AG09319 (cell line): ENCODE results near the gene CDKN2B-AS1.

Source experiments
- DNase-seq: peaks from one replicate; pipeline ENCODE4 v3.0.0-alpha.2; 2010; ENCODE audit warnings: low read depth; ENCODE audit errors: extremely low read depth
- TF ChIP-seq, protein P1 (sequence below): IDR thresholded peaks from 2 replicates; pipeline ENCODE4 v1.5.1; 2011; ENCODE audit warnings: low read depth, mild to moderate bottlenecking, inconsistent platforms, low read length, moderate library complexity

Gene CDKN2B-AS1

DNA sequence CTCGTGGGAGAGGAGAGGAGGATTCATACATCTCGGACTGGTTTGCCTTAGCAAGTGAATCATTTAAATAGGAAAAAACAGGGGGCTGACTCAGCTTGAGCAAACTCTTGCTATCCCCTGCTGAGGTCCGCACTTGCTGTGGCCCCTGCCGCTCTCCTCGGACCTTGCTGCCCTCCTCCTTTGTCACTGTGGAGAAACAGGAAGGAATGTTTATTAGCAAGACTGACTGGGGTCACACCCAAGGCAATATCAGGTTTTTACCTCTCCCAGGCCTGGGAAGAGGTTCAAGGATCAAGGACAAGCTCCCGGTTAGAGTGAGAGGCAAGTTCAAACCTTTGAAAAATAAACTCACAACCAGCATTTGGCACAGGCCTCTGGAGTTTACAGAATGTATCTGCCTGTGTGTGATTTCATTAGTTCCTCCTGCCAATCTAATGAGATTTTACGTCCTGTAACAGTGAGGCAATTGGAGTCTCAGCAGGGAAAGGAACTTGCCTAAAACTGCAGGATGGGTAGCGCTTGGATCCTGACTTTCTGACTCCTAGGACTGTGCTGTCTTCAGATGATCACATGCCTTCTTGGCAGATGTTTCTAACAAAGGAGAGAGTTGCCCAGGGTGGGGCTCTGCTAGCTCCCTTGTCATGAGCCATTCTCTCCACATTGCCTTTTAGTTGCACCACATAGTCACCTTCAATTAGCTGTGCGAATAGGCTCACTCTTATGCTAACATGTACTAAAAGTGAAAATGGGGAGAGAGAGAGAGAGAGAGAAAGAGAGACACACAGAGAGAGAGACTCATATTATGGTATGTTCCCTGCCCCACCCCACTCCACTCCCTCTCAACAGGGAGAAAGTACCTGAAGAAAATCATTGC, 123.2 kb downstream of the CDKN2B-AS1 start:
- no peak for DNase-seq
- TF ChIP-seq, protein P1, sequence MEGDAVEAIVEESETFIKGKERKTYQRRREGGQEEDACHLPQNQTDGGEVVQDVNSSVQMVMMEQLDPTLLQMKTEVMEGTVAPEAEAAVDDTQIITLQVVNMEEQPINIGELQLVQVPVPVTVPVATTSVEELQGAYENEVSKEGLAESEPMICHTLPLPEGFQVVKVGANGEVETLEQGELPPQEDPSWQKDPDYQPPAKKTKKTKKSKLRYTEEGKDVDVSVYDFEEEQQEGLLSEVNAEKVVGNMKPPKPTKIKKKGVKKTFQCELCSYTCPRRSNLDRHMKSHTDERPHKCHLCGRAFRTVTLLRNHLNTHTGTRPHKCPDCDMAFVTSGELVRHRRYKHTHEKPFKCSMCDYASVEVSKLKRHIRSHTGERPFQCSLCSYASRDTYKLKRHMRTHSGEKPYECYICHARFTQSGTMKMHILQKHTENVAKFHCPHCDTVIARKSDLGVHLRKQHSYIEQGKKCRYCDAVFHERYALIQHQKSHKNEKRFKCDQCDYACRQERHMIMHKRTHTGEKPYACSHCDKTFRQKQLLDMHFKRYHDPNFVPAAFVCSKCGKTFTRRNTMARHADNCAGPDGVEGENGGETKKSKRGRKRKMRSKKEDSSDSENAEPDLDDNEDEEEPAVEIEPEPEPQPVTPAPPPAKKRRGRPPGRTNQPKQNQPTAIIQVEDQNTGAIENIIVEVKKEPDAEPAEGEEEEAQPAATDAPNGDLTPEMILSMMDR = no peak

DNA sequence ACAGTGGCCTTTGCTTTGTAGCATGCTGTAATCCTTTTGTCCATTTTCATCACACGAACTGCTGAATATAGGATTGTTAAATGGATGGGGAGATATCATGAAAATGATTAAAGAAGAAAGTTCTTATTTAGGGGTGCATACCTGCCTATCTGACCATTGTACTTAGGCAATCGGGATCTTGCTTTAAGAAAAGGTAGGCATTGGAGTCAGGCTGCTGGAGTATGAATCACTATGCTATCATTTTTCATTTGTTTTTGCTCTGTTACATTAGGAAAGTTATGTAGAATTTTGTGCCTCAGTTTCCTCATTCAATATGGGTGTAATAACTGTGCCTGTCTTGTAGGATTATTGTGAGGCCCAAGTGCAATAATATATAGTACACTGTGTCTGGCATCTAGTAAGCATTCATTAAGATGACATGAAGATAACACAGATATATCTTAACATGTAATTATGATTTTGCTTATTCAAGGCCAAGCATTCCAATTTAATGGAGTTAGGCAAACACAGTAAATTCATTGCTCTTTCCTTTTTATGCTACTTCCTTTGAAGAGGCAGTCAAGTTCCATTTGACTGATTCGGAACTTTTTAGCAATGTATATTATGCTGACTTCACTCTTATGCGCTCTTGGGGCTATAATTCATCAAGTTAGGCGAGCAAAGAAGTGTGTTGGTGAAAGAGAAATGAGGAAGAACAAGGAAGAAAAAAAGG, 124.4 kb downstream of the CDKN2B-AS1 start:
- DNase-seq = no peak
- TF ChIP-seq, protein P1 = no peak

DNA sequence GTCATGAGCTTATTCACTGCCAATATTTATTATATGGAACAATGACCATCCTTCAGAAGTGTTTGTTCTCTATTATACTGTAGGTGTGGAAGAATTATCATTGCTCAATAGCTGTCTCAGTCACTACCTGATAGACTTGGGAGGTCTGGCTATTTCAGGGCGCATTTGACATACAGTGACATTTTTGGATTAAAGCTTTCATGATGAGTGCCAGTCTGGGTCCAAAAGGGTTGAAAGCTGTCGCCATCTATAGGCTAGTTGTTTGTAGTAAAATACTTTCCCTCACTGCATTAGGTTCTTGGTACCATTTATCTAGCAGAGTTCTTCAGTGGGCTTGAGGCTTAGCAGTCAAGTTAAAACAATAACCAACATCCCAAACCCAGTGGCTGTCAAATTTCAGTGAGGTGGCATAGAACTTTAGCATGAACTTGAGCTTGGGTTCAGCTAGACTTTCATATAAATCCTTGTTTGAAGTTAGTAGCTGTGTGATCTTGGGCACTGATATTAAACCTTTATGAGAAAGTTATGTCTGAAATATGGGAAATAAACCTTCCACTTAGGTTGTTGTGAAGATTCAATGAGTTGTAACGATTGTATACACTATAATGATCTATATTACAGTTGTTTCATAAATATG, 125.0 kb downstream of the CDKN2B-AS1 start:
- DNase-seq = no peak
- TF ChIP-seq, protein P1 = peak; percentile 57

DNA sequence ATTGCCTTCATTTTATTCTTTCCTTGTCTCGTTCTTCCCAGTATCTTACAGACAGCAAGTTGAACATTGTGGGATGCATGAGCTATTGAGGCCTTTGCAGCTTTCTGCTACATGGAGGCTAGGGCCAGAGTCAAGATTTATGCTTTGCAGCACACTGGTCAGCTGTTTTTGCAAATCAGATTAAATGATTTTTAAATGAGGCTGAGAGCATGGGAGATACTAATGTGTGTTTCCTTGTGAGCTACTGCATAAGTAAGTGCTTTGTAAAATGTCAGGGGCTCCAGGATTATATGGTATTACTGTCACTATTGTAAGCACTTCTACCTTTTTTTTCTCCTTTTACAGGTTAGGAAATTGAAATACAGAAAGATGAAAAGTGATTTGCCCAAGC, 125.6 kb downstream of the CDKN2B-AS1 start:
- DNase-seq = no peak
- TF ChIP-seq, protein P1 = no peak

DNA sequence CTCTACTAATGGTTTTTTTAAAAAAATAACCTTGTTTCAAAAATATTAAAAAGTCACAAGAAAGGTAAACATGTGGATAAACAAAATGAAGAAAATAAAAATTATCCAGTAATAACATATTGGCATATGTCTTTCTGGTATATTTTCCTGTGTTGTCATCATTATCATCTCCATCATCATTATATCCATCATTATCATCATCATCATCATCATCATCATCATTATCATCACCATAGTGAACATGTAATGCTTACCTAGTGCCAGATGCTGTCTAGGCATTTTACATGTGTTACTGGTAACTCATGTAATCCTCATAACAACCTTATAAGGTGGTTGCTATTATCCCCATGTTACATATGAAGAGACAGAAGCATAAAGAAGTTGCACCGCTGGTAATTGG, 126.0 kb downstream of the CDKN2B-AS1 start:
- TF ChIP-seq, protein P1 = no peak
- DNase-seq = no peak

DNA sequence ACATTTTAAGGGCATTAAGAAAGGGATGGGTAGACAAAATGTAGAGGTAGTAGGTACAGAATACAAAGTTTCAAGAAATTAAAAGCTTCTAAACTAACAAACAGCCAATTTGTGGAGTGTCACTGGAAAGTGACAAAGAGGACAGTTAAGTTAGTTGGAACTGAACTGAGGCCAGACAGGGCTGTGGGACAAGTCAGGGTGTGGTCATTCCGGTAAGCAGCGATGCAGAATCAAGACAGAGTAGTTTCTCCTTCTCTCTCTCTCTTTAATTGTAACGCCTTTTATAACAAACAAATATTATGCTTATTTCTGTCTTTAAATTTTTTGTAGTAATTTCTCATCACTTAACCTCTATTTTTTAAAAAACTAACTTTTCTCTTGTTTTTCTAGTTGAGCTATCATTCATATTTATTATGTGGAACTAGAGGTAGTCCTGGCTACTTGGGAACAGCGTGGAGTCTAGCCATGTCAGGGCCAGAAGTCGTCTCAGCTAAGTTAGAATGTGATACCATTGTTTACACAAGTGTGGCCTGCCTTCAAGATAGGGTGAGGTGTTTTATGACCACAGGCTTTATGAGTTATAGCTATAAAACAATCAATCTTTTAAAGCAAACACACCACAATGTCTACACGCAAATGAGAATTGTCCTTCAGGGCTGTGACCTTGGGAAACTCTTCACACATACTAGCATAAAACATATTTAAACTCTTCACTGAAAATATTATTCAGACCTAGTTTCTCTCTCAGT, 129.8 kb downstream of the CDKN2B-AS1 start:
- TF ChIP-seq, protein P1 = no peak
- no peak for DNase-seq
